Thymus (tissue), 11 donors: Measurements from ENCODE around the gene LAMC1. TPM values are rescaled to one million over a fixed set of nuclear protein-coding genes. Genes with fewer than 3 reads are reported as not detected.

Source experiments
- DNase-seq, 9 donors: peaks; one replicate each; pipeline ENCODE4 v3.0.0-alpha.2; 2013; ENCODE audit warnings: low spot score in 9 of 9, low read depth in 6 of 9, missing footprints in 1 of 9
- H3K27ac ChIP-seq, 2 donors: one replicate each; pipeline ENCODE4 v1.5.1; 2013; ENCODE audit warnings: control low read depth in 1 of 2, low read depth in 1 of 2, low read length in 1 of 2, mild to moderate bottlenecking in 1 of 2, moderate library complexity in 1 of 2
- H3K27me3 ChIP-seq, 2 donors: one replicate each; pipeline ENCODE4 v1.5.1; 2013; ENCODE audit warnings: low read length in 1 of 2; ENCODE audit not compliant: control insufficient read depth in 2 of 2, insufficient read depth in 1 of 2
- H3K36me3 ChIP-seq, 2 donors: one replicate each; pipeline ENCODE4 v1.5.1; 2013; ENCODE audit warnings: low read length in 1 of 2, mild to moderate bottlenecking in 1 of 2, moderate library complexity in 1 of 2; ENCODE audit not compliant: control insufficient read depth in 2 of 2, insufficient read depth in 2 of 2
- H3K4me1 ChIP-seq, 2 donors: one replicate each; pipeline ENCODE4 v1.5.1; 2013; ENCODE audit warnings: low read length in 2 of 2; ENCODE audit not compliant: control insufficient read depth in 2 of 2, insufficient read depth in 2 of 2
- H3K4me3 ChIP-seq, 2 donors: one replicate each; pipeline ENCODE4 v1.5.1; 2013; ENCODE audit warnings: low read length in 2 of 2, control low read depth in 1 of 2, mild to moderate bottlenecking in 1 of 2
- H3K9me3 ChIP-seq, 2 donors: one replicate each; pipeline ENCODE4 v1.5.1; 2013; ENCODE audit warnings: low read length in 1 of 2, mild to moderate bottlenecking in 1 of 2; ENCODE audit not compliant: control insufficient read depth in 2 of 2, insufficient read depth in 1 of 2
- WGBS: extraction: QIAGEN DNeasy Blood & Tissue Kit; methylation state at CpG from one replicate; pipeline ENCODE4 v1.1.7; 2013; 5-methylcytosine and 5-hydroxymethylcytosine counted together
- polyA plus RNA-seq: library from polyadenylated mRNA; stranded (reverse); fragments of 200-250 nt; gene quantifications from one replicate; pipeline ENCODE4 v1.2.3, GENCODE V29; 2013
- total RNA-seq: library from RNA; stranded (reverse); fragments of 120-200 nt; gene quantifications from one replicate; pipeline ENCODE4 v1.2.4, GENCODE V29; 2013
- donor health status: healthy.

The LAMC1 gene
- total and polyA plus RNA-seq, 2 donors = 12.6 to 20.5 TPM

- Histone ChIP-seq H3K4me3 (no peak overlapping the region), H3K9me3 (no peaks in the 10 kb centered on the region), H3K27ac (no peak overlapping the region), H3K4me1 (peaks cover 3 to 4% of the 10 kb centered on the region in 2 donors), H3K27me3 (peaks cover 43 to 77% of the 10 kb centered on the region in 2 donors), H3K36me3 (no peaks in the 10 kb centered on the region)
- DNase-seq = peak; percentile 32 to 86 (median 59)
- WGBS = 17% methylated on average over 2 of the region's 2 CpGs
These were observed 10.0 kb downstream of the LAMC1 start for GRCh38 chr1:183033205-183033604.

- Histone ChIP-seq H3K9me3 (no peaks in the 10 kb centered on the region), H3K27me3 (peaks cover 42 to 73% of the 10 kb centered on the region in 2 donors), H3K4me3 (no peak overlapping the region), H3K27ac (no peak overlapping the region), H3K4me1 (peaks cover 3 to 4% of the 10 kb centered on the region in 2 donors), H3K36me3 (no peaks in the 10 kb centered on the region)
- WGBS = 95% methylated on average over 3 of the region's 3 CpGs
- DNase-seq = no peak
These were observed 11.5 kb downstream of the LAMC1 start for GRCh38 chr1:183034682-183035081.

GRCh38 chr1:183038333-183038866 is 15.2 kb downstream of the LAMC1 start:
- Histone ChIP-seq H3K27ac (no peak overlapping the region), H3K4me1 (no peaks in the 10 kb centered on the region), H3K27me3 (peaks cover 46 to 65% of the 10 kb centered on the region in 2 donors), H3K36me3 (no peaks in the 10 kb centered on the region), H3K4me3 (no peak overlapping the region), H3K9me3 (no peaks in the 10 kb centered on the region)
- no peak for DNase-seq
- 95% methylated on average over 4 of the region's 4 CpGs for WGBS

GRCh38 chr1:183038913-183039312 is 15.7 kb downstream of the LAMC1 start:
- 98% methylated on average over 4 of the region's 4 CpGs for WGBS
- DNase-seq = no peak
- Histone ChIP-seq H3K27me3 (peaks cover 46 to 63% of the 10 kb centered on the region in 2 donors), H3K4me1 (no peaks in the 10 kb centered on the region), H3K36me3 (no peaks in the 10 kb centered on the region), H3K4me3 (no peak overlapping the region), H3K27ac (no peak overlapping the region), H3K9me3 (no peaks in the 10 kb centered on the region)

- no peak overlapping the region for H3K4me3 ChIP-seq
- no peak overlapping the region for H3K27ac ChIP-seq
- H3K36me3 ChIP-seq = no peaks in the 10 kb centered on the region
- WGBS = 95% methylated on average over 4 of the region's 4 CpGs
- no peak for DNase-seq
- H3K9me3 ChIP-seq = no peaks in the 10 kb centered on the region
- peaks cover 48 to 59% of the 10 kb centered on the region in 2 donors for H3K27me3 ChIP-seq
- H3K4me1 ChIP-seq = no peaks in the 10 kb centered on the region
These were observed 16.1 kb downstream of the LAMC1 start for GRCh38 chr1:183039330-183039729.

- no peaks in the 10 kb centered on the region for H3K9me3 ChIP-seq
- no peaks in the 10 kb centered on the region for H3K4me1 ChIP-seq
- H3K27ac ChIP-seq = no peak overlapping the region
- WGBS = 9% methylated on average over 3 of the region's 3 CpGs
- H3K4me3 ChIP-seq = no peak overlapping the region
- no peak for DNase-seq
- H3K36me3 ChIP-seq = no peaks in the 10 kb centered on the region
- peaks cover 47 to 52% of the 10 kb centered on the region in 2 donors for H3K27me3 ChIP-seq
These were observed 16.8 kb downstream of the LAMC1 start for GRCh38 chr1:183039985-183040447.

- H3K27me3 ChIP-seq = peaks cover 44 to 49% of the 10 kb centered on the region in 2 donors
- H3K4me3 ChIP-seq = no peak overlapping the region
- WGBS = 87% methylated on average over 2 of the region's 2 CpGs
- no peaks in the 10 kb centered on the region for H3K36me3 ChIP-seq
- H3K27ac ChIP-seq = no peak overlapping the region
- DNase-seq = no peak
- H3K4me1 ChIP-seq = no peaks in the 10 kb centered on the region
- H3K9me3 ChIP-seq = no peaks in the 10 kb centered on the region
These were observed 17.3 kb downstream of the LAMC1 start for GRCh38 chr1:183040547-183040971.

- H3K27me3 ChIP-seq = peaks cover 31 to 33% of the 10 kb centered on the region in 2 donors
- no peaks in the 10 kb centered on the region for H3K36me3 ChIP-seq
- H3K27ac ChIP-seq = no peak overlapping the region
- DNase-seq = no peak
- no peaks in the 10 kb centered on the region for H3K9me3 ChIP-seq
- no peaks in the 10 kb centered on the region for H3K4me1 ChIP-seq
- WGBS = 67% methylated on average over 3 of the region's 3 CpGs
- H3K4me3 ChIP-seq = no peak overlapping the region
These were observed 20.0 kb downstream of the LAMC1 start for GRCh38 chr1:183043254-183043653.

GRCh38 chr1:183043872-183044854 is 20.9 kb downstream of the LAMC1 start:
- 92% methylated on average over 7 of the region's 7 CpGs for WGBS
- peaks cover 26% of the 10 kb centered on the region in 2 donors for H3K27me3 ChIP-seq
- H3K4me1 ChIP-seq = no peaks in the 10 kb centered on the region
- no peaks in the 10 kb centered on the region for H3K36me3 ChIP-seq
- no peaks in the 10 kb centered on the region for H3K9me3 ChIP-seq
- no peak overlapping the region for H3K27ac ChIP-seq
- no peak overlapping the region for H3K4me3 ChIP-seq
- DNase-seq = no peak
